ENCODE results near the gene ATP5IF1.

ATP5IF1 gene

GRCh38 chr1:28243685-28244311 is 7.9 kb downstream of the ATP5IF1 start:
- no peak for DNase-seq (ENCODE audit: low read depth in 1 of 2, low spot score in 1 of 2)
- TF ChIP-seq POLR2AphosphoS5 (IDR thresholded peaks at IDR 0.05; ENCODE audit: low read depth) (no peak), CTCF (IDR thresholded peaks at IDR 0.05; ENCODE audit: insufficient read depth, low read length) (no peak)
- Histone ChIP-seq H3K27ac (replicated peaks) (peak overlapping the region; percentile 21; the same call in 1 of the 2 replicates), H3K4me3 (replicated peaks; ENCODE audit: insufficient read depth, low read length) (no peak overlapping the region), H3K27me3 (ENCODE audit: insufficient read depth, poor library complexity, severe bottlenecking) (no peaks in the 10 kb centered on the region)

- Histone ChIP-seq H3K27me3 (ENCODE audit: insufficient read depth, poor library complexity, severe bottlenecking) (no peaks in the 10 kb centered on the region), H3K27ac (replicated peaks) (no peak overlapping the region), H3K4me3 (replicated peaks; ENCODE audit: insufficient read depth, low read length) (no peak overlapping the region)
- DNase-seq (ENCODE audit: low read depth in 1 of 2, low spot score in 1 of 2), result no peak
- TF ChIP-seq GABPA (IDR thresholded peaks at IDR 0.05; ENCODE audit: low read depth), result no peak
- TF ChIP-seq CTCF (IDR thresholded peaks at IDR 0.05; ENCODE audit: insufficient read depth, low read length), result no peak
- TF ChIP-seq REST (IDR thresholded peaks at IDR 0.05; ENCODE audit: insufficient replicate concordance, low read depth), result no peak
Measured at GRCh38 chr1:28244549-28245251, 8.8 kb downstream of the ATP5IF1 start.

- Histone ChIP-seq H3K27me3 (ENCODE audit: insufficient read depth, poor library complexity, severe bottlenecking) (no peaks in the 10 kb centered on the region), H3K27ac (replicated peaks) (peak overlapping the region; percentile 83), H3K4me3 (replicated peaks; ENCODE audit: insufficient read depth, low read length) (peak overlapping the region; percentile 53)
- peak; percentile 39 to 77 for DNase-seq (ENCODE audit: low read depth in 1 of 2, low spot score in 1 of 2)
- TF ChIP-seq POLR2AphosphoS5 (IDR thresholded peaks at IDR 0.05; ENCODE audit: low read depth) (no peak), GABPA (IDR thresholded peaks at IDR 0.05; ENCODE audit: low read depth) (no peak; the same call in 1 of the 2 replicates), REST (IDR thresholded peaks at IDR 0.05; ENCODE audit: insufficient replicate concordance, low read depth) (no peak), CTCF (IDR thresholded peaks at IDR 0.05; ENCODE audit: insufficient read depth, low read length) (no peak), SPI1 (IDR thresholded peaks at IDR 0.05; ENCODE audit: borderline replicate concordance, low read depth) (no peak)
Measured at GRCh38 chr1:28246427-28246832, 10.5 kb downstream of the ATP5IF1 start.
